NCI-H2196 (cell line): Measurements from ENCODE around the gene MTM1.

Experiments
- DNase-seq: peaks from one replicate; lab custom pipeline; 2025; ENCODE audit not compliant: unreplicated experiment; lab: John Stamatoyannopoulos, UW

Gene MTM1

DNA sequence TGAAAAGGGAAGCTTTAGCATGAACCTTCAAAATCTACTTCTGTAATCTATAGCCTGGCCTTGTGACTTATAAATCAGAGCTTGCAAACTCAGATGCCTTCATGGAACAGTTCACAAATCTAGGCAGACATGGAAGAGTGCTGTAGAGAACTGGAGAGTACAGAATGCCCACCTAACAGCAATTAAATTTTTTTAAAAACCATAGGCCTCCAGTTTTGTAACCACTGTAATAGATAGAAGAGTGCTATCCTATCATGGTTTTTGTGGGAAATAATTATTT lies 135.2 kb downstream of the MTM1 start:
- DNase-seq, result no peak

DNA sequence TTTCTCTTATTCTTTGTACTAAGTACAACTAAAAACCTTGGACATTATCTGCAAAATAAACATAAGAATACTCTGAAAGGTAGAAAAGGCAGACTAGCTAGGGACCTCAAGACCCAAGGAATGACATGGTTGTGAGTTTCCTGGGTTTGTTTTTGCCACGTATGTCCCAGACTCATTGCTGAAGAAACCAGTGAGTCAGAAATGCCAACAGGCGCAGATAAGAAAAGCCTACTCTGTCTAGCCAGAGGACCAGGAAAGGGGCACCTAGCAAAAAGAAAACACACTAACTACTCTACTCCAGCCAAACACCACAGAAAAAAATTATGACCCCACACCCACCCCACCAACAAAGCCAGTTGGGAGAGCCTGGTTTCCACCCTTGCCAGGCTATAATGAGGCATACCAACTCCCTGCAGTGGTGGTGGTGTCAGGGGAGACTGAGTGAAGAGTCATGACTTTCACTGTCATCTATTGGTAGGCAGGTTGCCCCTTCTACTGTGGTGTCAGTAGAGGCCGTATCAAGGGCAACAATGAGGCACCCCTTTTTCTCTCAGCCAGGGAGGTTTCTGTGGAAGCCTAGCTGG lies 135.7 kb downstream of the MTM1 start:
- no peak for DNase-seq

DNA sequence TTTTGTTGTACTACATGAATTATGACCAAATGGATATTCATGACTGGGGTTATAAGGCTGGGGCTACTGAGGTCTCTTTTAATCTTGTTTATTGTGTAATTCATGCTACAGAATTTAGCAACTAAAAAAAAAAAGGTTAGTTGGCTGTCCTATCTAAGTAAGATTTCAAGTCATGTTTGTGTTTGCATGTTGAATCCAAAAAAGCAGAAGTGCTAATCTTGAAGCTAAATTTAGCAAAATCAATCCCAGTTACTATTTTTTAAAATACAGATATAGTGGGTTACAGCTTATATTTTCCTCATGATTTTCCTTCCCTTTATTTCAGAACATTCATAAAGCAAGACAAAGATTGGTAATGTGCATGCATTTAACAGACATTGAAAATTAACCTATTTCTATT lies 144.2 kb downstream of the MTM1 start:
- no peak for DNase-seq

DNA sequence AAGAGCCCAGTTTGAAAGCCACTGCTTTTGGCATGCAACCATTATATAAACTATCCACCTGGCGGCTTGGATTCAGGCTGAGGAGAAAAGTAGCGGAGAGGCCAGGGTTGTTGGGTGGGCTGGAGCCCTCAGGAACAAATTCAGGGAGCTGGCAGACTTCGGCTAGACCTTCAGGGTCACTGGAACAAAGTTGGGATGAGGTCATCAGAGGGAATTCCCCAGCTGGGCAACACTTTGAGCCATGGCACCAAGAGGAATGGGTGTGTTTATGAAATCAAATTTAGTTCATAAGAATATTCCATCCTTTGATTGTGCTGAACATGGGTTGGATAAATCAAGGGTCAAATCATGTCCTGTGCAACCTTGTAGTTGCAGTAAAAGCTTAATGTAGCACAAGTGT lies 146.8 kb downstream of the MTM1 start:
- DNase-seq, result no peak

DNA sequence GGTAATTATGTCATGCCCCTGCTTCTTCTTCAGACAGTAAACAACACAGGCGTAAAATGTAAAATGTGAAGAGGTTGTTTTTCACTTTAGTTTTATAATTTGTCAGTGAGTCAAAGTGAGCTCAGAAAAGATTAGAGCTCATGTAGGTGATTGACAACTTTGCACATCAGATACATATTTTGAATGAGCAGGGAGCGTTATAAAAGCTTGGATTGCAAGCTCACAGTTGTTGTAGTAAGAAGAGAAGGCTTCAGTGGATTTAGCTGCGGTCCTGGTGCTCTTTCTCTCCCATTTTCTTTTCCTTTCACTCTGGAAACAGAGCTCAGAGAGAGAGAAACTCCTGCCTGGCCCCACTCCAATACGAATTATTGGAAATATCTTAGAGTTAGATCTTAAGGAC lies 151.2 kb downstream of the MTM1 start:
- no peak for DNase-seq
